22Rv1 (cell line): ENCODE results near the gene UBAP1.
"Not testable (repeated sequence)": the region's sequence is repeated elsewhere in the genome, so short reads cannot be mapped to it uniquely, and the experiment has no call there.

ENCODE experiments used
- H3K27ac ChIP-seq: fragments of 450-650 bp; 2 replicates; pipeline ENCODE4 v1.5.1; 2017
- CTCF ChIP-seq: fragments of 450-650 bp; IDR thresholded peaks from 2 replicates; pipeline ENCODE4 v1.5.1; 2017; ENCODE audit warnings: mild to moderate bottlenecking
- ZFX ChIP-seq: fragments of 450-650 bp; IDR thresholded peaks from 2 replicates; pipeline ENCODE4 v1.6.1; 2017; ENCODE audit warnings: antibody characterized with exemption, borderline replicate concordance

The UBAP1 gene

GRCh38 chr9:34267660-34268059, 88.8 kb downstream of the UBAP1 start:
- TF ChIP-seq ZFX, result no peak
- TF ChIP-seq CTCF, result no peak
- H3K27ac ChIP-seq, result no peak overlapping the region

GRCh38 chr9:34271265-34272006, 92.6 kb downstream of the UBAP1 start:
- no peak for TF ChIP-seq ZFX
- TF ChIP-seq CTCF, result no peak

GRCh38 chr9:34272101-34272541, 93.3 kb downstream of the UBAP1 start:
- H3K27ac ChIP-seq, result no peak overlapping the region
- no peak for TF ChIP-seq CTCF
- no peak for TF ChIP-seq ZFX

More at GRCh38 chr9:34271265-34272006, 92.6 kb downstream of the UBAP1 start:
- H3K27ac ChIP-seq, result no peak overlapping the region

- H3K27ac ChIP-seq, result not testable (repeated sequence)
Observed at GRCh38 chr9:34273588-34273987, 94.7 kb downstream of the UBAP1 start.

GRCh38 chr9:34275811-34276210, 97.0 kb downstream of the UBAP1 start:
- H3K27ac ChIP-seq, result no peak overlapping the region
- TF ChIP-seq ZFX (no peak), CTCF (no peak)

- H3K27ac ChIP-seq, result no peak overlapping the region
- TF ChIP-seq CTCF (no peak), ZFX (no peak)
Observed at GRCh38 chr9:34276772-34277171, 97.9 kb downstream of the UBAP1 start.

GRCh38 chr9:34279411-34279810, 100.6 kb downstream of the UBAP1 start:
- H3K27ac ChIP-seq, result no peak overlapping the region
- TF ChIP-seq CTCF (no peak), ZFX (no peak)

- no peak overlapping the region for H3K27ac ChIP-seq
- TF ChIP-seq ZFX (no peak), CTCF (no peak)
Observed at GRCh38 chr9:34282096-34282495, 103.3 kb downstream of the UBAP1 start.
